Non-pigmented ciliary epithelial cell (primary cell): ENCODE results near the gene COLEC12.
A peak's percentile ranks its signal among the peaks of the same experiment; 100 is the strongest.

Experiments
- DNase-seq: peaks from one replicate; pipeline ENCODE4 v3.0.0-alpha.2; 2010; ENCODE audit warnings: low read depth

The COLEC12 gene

GRCh38 chr18:438571-438970 lies 61.9 kb downstream of the COLEC12 start:
- DNase-seq: no peak

GRCh38 chr18:435940-436339 lies 64.6 kb downstream of the COLEC12 start:
- DNase-seq: no peak

- DNase-seq: no peak
Measured at GRCh38 chr18:434410-434809, 66.1 kb downstream of the COLEC12 start.

- DNase-seq: no peak
Measured at GRCh38 chr18:433960-434359, 66.5 kb downstream of the COLEC12 start.

GRCh38 chr18:433298-433697 lies 67.2 kb downstream of the COLEC12 start:
- DNase-seq: no peak

GRCh38 chr18:432791-433190 lies 67.7 kb downstream of the COLEC12 start:
- DNase-seq: no peak

GRCh38 chr18:429030-429429 lies 71.5 kb downstream of the COLEC12 start:
- DNase-seq: no peak

GRCh38 chr18:427005-427404 lies 73.5 kb downstream of the COLEC12 start:
- peak; percentile 80 for DNase-seq

DNA sequence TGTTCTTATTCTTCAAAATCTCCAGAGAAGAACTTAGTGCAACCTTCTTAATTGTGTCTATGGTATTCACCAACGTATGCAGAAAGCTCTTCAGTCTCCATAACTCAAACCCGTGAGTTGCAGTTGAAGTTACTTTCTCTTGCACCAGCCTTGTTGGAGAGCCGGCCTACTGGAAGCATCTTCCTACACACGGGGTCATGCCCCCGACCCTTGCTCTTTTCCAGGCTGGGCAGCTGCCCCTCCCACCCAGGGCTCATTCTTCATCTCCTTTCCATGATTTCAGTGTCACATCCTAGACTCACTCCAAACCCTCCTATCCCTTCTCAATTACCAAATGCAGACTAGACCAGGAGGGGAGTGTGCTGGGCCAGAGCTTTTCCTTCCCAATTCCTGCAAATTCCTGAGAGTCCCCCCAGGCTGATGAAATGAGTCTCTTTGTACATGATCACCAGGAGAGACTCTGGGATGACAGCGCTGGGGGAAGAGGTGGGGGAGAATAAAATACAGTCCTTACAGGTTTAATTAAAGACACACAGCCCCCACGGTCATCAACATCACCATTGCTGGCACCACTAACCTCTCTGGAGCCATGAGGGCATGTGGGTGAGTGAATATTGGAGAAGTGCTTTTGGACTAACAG lies 75.3 kb downstream of the COLEC12 start:
- DNase-seq: no peak

GRCh38 chr18:424668-425067 lies 75.8 kb downstream of the COLEC12 start:
- DNase-seq: no peak

DNA sequence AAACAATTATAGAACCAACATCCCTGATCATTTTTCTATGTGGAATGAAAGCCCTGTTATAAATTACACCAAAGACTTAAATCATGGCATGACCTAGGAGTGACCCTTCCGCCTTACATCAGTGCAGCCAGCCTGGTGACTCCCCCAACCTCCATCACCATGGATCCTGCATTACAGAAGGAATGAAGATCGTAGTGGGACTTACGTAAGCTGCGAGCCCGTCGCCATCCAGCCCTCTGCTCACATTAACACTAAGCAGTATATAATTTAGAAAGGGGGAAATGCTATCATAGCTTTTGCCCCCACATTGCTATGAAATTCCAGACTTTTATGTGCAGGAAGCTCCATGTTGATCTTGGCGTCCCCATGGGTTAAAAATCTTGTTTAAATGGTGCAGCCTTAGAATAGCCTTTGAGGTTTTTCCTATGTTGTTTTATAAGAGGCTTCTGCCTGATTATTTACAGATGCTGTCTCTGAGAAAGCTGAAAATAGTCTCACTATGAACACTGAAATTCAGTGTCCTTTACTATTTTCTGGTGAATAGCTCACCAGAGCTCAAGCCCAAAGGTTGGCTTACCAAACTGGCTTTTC lies 76.3 kb downstream of the COLEC12 start:
- DNase-seq: no peak

DNA sequence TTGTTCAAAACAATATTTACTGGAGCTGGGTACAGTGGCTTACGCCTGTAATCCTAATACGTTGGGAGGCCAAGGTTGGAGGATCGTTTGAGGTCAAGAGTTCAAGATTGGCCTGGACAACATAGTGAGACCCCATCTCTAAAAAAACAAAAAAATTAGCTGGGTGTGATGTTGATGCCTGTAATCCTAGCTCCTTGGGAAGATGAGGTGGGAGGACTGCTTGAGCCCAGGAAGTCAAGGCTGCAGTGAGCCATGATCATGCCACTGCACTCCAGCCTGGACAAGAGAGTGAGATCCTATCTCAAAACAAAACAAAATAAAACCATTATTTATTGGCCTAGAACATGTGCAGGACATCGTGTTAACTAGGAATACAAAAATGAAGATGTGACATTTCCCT lies 77.5 kb downstream of the COLEC12 start:
- no peak for DNase-seq

GRCh38 chr18:421247-422155 lies 79.0 kb downstream of the COLEC12 start:
- DNase-seq: no peak

GRCh38 chr18:420661-421246 lies 79.7 kb downstream of the COLEC12 start:
- no peak for DNase-seq

- no peak for DNase-seq
Measured at GRCh38 chr18:419541-420175, 80.8 kb downstream of the COLEC12 start.

DNA sequence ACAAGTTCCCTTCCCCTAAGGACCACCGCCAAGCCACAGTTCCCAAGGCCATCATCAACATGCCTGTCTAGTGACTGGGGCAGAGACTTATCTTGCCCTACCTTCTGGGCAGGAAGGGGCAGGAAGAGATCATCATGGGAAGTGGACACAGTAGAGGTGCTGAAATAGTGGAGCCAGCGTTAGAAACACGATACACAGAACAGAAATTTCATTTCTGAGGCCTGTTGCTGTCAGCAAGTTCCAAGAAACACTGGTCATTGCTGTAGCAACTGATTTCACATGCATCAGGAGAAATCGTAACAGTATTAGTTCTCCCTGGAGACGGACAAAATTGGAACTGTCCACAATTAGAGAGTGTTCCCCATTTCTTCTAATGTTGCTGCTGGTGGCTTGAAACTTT lies 83.0 kb downstream of the COLEC12 start:
- DNase-seq: no peak

DNA sequence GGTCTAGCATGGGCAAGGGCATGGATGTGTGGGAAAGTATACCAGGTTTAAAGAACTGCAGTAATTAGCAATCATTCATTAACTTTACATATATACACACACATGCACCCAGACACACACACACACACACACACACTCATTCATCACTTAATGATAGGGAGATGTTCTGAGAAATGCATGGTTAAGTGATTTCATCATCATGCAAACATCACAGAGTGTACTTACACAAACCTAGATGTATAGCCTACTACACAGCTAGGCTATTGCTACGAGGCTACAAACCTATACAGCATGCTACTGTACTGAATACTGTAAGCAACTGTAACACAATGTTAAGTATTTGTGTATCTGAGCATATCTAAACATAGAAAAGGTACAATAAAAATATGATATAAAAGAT lies 83.6 kb downstream of the COLEC12 start:
- DNase-seq: no peak

- DNase-seq: no peak
Measured at GRCh38 chr18:415617-416612, 84.6 kb downstream of the COLEC12 start.

- no peak for DNase-seq
Measured at GRCh38 chr18:415047-415446, 85.5 kb downstream of the COLEC12 start.

DNA sequence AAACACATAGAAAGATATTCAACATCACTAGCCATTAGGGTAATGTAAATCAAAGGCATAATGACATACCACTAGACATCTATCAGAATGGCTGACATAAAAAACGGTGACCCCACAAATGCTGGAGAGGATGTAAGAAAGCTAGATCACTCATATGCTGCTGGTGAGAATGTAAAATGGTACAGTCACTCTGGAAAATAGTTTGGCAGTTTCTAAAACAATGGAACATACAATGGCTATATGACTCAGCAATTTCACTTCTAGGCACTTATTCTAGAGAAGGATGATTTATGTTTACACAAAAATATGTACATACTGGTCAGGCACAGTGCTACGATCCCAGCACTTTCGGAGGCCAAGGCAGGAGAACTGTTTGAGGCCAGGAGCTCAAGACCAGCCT lies 87.3 kb downstream of the COLEC12 start:
- DNase-seq: no peak

GRCh38 chr18:410047-410455 lies 90.5 kb downstream of the COLEC12 start:
- DNase-seq: no peak
